Panc1 (cell line): Measurements from ENCODE around the gene MINAR2.

Experiments used
- POLR2AphosphoS5 ChIP-seq: IDR thresholded peaks from 2 replicates; pipeline ENCODE4 v1.6.1; 2012; ENCODE audit warnings: mild to moderate bottlenecking, low read depth, low read length, moderate library complexity
- SIN3A ChIP-seq: IDR thresholded peaks from 2 replicates; pipeline ENCODE4 v1.6.1; 2012; ENCODE audit warnings: low read depth, mild to moderate bottlenecking, low read length, moderate library complexity, borderline replicate concordance; ENCODE audit not compliant: insufficient read depth
- TCF7L2 ChIP-seq: IDR thresholded peaks from 2 replicates; pipeline ENCODE4 v1.6.1; 2011; ENCODE audit warnings: mild to moderate bottlenecking, low read depth, low read length, inconsistent platforms
- TF ChIP-seq, protein P1 (sequence below): fragments of 450-650 bp; IDR thresholded peaks from 2 replicates; pipeline ENCODE4 v1.5.1; 2017; ENCODE audit warnings: mild to moderate bottlenecking
- TF ChIP-seq, protein P2 (sequence below), 2 experiments: IDR thresholded peaks; 2 replicates each; pipeline ENCODE4 v1.6.1; 2011 to 2012; ENCODE audit warnings: low read depth in 2 of 2, control low read depth in 1 of 2, low read length in 1 of 2, mild to moderate bottlenecking in 1 of 2, moderate library complexity in 1 of 2; ENCODE audit not compliant: insufficient read depth in 1 of 2

DNA sequence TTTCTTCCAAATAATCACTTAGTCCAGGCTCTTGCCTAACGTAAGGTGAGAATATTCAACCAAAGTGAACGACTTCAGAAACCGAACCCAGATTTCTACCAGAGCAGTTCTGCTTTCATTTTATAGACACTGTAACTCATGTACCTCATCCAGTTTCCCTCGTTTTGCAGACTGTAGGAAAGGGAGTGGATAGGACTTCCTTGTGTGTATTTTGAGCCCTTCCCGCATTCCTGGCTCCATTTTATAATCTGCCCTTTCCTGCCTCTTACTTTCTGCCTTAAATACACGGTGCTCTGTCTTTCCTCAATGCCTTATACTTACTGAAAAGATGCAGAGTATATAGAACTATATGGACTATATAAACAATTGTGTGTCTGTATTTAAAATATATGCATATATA lies 20.8 kb downstream of the MINAR2 start:
- TF ChIP-seq POLR2AphosphoS5 (no peak), SIN3A (no peak), TCF7L2 (no peak)
- TF ChIP-seq, protein P1, sequence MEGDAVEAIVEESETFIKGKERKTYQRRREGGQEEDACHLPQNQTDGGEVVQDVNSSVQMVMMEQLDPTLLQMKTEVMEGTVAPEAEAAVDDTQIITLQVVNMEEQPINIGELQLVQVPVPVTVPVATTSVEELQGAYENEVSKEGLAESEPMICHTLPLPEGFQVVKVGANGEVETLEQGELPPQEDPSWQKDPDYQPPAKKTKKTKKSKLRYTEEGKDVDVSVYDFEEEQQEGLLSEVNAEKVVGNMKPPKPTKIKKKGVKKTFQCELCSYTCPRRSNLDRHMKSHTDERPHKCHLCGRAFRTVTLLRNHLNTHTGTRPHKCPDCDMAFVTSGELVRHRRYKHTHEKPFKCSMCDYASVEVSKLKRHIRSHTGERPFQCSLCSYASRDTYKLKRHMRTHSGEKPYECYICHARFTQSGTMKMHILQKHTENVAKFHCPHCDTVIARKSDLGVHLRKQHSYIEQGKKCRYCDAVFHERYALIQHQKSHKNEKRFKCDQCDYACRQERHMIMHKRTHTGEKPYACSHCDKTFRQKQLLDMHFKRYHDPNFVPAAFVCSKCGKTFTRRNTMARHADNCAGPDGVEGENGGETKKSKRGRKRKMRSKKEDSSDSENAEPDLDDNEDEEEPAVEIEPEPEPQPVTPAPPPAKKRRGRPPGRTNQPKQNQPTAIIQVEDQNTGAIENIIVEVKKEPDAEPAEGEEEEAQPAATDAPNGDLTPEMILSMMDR = no peak
- TF ChIP-seq, protein P2, sequence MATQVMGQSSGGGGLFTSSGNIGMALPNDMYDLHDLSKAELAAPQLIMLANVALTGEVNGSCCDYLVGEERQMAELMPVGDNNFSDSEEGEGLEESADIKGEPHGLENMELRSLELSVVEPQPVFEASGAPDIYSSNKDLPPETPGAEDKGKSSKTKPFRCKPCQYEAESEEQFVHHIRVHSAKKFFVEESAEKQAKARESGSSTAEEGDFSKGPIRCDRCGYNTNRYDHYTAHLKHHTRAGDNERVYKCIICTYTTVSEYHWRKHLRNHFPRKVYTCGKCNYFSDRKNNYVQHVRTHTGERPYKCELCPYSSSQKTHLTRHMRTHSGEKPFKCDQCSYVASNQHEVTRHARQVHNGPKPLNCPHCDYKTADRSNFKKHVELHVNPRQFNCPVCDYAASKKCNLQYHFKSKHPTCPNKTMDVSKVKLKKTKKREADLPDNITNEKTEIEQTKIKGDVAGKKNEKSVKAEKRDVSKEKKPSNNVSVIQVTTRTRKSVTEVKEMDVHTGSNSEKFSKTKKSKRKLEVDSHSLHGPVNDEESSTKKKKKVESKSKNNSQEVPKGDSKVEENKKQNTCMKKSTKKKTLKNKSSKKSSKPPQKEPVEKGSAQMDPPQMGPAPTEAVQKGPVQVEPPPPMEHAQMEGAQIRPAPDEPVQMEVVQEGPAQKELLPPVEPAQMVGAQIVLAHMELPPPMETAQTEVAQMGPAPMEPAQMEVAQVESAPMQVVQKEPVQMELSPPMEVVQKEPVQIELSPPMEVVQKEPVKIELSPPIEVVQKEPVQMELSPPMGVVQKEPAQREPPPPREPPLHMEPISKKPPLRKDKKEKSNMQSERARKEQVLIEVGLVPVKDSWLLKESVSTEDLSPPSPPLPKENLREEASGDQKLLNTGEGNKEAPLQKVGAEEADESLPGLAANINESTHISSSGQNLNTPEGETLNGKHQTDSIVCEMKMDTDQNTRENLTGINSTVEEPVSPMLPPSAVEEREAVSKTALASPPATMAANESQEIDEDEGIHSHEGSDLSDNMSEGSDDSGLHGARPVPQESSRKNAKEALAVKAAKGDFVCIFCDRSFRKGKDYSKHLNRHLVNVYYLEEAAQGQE (IDR thresholded peaks at IDR 0.05; ENCODE audit: insufficient read depth in 1 of 2, low read depth in 2 of 2, low read length in 1 of 2) = no peak
